ENCODE results near the gene CNOT11.

CNOT11 gene

DNA sequence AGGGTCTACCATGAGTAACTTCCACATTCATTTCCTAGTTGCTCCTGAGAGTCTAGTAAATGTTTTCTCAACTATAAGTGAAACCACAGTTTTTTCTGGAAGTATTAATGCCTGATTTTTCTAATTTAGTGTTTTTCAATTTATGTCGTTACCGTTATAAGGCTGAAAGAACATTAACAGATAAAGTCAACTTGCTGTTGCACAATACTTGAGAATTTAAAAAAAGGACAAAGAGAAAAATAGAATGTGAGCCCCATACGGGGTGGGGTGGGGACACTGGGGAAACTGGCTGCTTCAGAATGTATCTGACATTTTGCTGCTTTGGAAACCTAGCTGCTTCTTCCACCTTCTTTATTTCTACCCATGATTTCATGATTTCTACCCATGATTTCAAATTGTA lies 26.2 kb downstream of the CNOT11 start:
- DNase-seq (ENCODE audit: low read depth) = no peak

DNA sequence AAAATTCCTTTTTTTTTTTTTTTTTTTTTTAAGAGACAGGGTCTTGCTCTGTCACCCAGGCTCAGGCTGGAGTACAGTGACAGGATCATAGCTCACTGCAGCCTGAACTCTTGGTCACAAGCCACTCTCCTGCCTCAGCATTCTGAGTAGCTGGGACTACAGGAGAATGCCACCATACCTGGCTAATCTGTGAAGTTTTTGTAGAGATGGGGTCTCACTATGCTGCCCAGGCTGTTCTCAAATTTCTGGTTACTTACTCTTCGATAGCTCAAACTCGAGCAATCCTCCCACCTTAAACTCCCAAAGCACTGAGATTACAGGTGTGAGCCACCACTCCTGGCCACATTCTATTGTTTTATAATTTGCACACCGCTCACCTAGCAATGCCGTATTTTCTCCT lies 28.8 kb downstream of the CNOT11 start:
- DNase-seq (ENCODE audit: low read depth) = no peak

DNA sequence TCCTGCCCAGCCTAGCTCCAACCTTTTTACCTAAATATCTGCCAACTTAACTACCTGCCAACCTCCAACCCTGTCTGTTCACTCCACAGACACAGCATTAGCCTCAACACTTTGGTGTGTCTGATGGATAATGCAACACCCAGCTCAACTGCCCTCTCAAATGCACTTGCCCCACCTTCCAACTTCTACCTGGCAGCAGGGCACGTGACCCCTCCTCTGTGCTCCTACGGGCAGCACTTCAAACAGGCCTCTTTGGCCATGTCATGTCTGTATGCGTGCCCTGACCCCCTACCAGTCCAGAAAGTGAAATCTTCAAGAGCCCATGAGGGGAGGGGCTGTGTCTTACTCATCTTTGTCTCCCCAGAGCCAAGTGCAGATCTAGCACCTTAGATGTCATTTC lies 30.3 kb downstream of the CNOT11 start:
- no peak for DNase-seq (ENCODE audit: low read depth)

DNA sequence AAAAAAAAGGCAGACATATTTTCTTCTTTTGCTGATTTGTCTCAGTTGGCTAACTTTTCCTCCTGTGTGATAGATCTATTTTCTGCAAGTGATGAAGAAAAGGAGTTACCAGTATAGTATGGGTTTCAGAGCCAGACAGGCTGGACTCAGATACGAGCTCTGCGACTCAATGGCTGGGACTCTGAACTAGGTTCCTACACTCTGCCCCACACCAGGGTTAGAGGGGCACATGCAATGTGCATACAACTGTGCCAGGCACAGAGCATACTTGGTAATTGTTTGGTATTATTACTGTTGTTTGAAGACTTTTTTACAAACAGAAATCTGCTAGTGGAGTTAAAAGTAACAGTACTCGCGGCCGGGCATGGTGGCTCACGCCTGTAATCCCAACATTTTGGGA lies 34.0 kb downstream of the CNOT11 start:
- no peak for DNase-seq (ENCODE audit: low read depth)

DNA sequence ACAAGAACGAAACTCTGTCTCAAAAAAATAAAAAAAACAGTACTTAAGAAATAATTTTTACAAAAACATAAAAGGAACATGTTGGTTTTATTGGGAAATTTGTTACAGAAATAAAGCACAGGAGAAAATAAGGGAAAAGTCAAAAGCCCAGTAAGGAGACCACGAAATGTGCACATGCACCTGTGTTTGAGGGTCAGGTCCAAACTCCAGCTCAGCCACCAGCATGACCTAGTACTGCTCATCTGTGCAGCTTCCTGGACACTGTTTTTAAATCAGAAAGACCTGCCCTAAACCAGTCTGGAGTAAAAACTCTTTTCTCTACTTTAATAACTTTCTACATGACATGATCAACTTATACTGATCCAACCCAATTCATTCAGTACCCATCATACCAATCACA lies 34.6 kb downstream of the CNOT11 start:
- no peak for DNase-seq (ENCODE audit: low read depth)

DNA sequence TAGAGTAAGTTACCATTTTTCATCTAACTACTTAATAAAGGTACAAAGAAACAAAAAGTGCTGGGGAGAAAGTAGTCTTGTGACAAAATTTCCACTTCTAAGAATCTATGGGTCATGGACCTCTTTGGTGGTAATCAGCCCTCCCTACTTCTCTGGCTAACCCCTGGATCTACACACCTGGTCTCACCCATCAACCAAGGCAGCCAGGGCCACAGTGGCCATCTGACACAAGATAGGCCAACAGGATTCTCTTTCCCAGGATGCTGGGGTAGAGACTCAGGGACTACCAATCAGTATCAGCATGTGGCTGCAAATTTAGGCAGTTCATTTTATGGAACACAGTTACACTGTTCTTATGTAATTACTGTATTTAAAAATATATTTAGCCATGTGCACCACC lies 38.0 kb downstream of the CNOT11 start:
- DNase-seq (ENCODE audit: low read depth) = no peak

DNA sequence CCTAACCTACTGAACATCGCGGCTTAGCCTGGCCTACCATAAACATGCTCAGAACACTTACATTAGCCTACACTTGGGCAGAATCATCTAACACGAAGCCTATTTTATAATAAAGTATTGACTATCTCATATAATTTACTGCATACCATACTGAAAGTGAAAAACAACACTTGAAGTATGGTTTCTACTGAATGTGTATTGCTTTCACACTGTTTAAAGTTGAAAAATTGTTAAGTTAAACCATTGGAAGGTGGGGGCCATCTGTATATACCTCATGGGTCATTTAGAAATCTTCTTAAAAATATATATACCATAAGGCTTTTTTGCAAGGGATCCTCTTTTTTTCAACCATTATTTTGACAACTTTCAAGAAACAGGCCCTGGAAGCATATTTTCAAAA lies 39.3 kb downstream of the CNOT11 start:
- no peak for DNase-seq (ENCODE audit: low read depth)

DNA sequence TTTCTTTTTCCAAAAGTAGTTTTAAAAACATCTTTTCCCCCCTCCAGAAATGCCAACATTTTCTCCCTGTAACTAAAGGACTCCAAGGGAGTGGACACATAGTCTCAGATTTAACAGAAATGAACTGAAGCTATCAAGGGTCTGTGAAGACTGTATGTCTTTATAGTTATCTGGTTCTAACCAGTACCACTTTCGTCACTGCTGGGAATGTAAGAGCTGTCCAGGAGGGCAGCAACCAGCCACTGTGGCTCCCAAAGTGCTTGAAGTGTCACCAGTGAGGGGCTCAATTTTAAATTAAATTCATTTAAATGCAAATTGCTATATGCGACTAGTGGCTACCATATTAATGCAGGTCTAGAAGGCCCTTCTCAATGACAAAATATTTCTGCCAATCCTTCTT lies 40.9 kb downstream of the CNOT11 start:
- no peak for DNase-seq (ENCODE audit: low read depth)

DNA sequence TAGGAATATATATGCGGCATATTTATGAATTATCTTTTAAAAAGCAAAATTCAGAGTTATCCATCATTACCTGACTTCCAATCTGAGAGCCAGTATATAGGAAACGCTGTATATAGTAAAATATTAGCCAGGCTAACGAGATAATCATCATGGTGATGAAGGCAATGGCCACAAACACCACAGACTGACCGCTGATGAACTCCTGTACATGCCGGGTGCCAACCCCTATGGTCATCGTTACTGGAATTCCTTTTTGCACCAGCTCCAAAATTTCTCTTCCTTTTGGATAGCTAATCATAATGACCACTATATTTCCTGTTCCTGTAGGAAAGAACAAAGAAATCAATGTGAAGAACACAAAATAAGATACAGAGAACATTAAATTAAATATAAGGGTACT lies 42.2 kb downstream of the CNOT11 start:
- no peak for DNase-seq (ENCODE audit: low read depth)

DNA sequence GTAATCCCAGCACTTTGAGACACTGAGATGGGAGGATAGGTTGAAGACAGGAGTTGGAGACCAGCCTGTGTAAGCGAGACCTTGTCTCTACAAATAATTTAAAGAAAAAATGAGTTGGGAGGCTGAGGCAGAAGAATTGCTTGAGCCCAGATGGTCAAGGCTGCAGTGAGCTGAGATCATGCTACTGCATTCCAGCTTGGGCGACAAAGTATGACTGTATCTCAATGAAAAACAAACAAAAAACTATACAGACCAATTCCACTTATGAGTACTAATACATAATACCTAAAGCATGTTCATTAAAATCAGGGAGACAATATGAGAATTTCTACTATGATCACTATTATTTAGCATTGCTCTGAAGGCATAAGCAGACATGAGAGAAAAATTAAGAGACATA lies 43.2 kb downstream of the CNOT11 start:
- no peak for DNase-seq (ENCODE audit: low read depth)

DNA sequence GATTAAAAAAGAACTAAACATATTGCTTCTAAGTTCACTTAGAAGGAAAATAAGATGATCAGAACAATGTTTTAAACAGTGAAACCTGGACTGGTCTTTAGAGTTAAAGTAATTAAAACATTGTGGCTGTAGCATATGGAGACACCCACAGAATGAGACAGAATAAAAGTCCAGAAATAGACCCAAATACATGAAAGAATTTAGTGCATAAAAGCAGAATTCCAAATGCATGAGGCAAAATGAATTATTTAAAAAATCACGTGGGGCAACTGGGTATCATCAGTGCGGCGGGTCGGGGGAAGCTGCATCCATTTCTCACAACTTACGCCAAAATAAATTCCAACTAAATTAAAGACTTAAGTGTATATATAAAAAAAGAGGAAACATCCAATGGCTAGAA lies 43.7 kb downstream of the CNOT11 start:
- no peak for DNase-seq (ENCODE audit: low read depth)

DNA sequence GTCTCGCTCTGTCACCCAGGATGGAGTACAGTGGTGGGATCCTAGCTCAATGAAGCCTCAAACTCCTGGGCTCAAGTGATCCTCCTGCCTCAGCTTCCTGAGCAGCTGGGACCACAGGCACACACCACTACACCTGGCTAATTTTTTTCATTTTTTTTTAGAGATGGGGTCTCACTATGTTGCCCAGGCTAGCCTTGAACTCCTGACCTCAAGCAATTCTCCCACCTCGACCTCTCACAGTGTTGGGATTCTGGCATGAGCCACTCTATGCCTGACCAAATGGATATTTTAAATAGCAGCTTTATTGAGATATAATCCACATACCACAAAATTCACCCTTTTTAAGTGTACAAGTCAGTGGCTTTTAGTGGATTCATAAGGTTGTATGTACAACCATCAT lies 44.7 kb downstream of the CNOT11 start:
- no peak for DNase-seq (ENCODE audit: low read depth)

DNA sequence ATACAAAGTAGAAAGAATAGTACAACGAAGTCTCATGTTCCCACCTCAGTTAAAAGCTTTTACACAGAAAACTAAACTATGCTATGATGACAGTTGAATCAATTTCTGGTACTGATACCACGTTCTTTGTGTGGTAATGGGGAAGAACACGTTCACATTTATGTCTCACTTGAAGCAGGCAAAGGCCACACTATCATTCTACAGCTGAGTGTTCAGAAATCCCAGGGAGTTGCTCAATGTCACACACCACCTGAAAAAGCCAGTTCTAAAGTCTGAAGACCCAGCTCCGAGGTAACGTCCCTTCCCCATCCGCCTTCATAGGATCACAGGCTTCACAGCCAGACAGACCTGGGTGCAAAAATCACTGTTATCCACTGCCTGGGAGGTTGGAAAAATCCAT lies 46.9 kb downstream of the CNOT11 start:
- no peak for DNase-seq (ENCODE audit: low read depth)

DNA sequence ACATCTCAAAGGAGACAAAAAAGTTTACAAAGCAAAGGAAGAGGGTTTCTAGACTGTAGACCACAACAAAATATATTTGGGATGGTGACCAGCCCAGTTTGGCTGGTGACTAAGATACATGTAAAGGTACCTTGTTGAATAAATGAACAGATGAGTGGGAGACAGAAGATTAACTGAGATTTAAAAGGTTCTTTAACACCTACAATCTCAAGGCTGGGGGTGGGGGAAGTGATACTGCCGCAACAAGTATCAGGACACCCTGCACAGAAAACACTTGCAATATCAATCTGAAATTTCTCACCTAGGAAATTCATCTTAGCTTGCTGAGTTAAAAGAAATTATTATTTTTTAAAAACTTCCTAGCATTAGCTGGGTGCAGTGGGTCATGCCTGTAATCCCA lies 47.5 kb downstream of the CNOT11 start:
- DNase-seq (ENCODE audit: low read depth) = no peak

DNA sequence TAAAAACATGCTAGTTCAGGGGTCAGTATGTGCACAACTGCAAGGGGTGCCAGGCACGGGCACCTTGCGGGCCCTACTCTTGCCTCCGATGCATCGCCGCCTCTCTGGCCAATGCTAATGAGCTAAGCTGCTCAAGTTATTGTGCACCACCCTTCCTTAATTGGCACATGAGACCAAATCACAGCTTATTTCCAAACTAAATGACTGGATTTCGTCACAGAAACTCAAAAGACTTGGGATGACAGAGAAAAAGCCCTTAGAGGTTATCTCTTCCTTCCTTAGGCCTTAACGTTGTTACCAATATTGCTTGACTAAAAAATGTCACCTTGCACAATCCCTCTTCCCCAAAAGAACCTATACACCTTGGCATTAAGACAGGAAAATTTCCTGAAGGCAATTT lies 48.1 kb downstream of the CNOT11 start:
- DNase-seq (ENCODE audit: low read depth) = no peak

DNA sequence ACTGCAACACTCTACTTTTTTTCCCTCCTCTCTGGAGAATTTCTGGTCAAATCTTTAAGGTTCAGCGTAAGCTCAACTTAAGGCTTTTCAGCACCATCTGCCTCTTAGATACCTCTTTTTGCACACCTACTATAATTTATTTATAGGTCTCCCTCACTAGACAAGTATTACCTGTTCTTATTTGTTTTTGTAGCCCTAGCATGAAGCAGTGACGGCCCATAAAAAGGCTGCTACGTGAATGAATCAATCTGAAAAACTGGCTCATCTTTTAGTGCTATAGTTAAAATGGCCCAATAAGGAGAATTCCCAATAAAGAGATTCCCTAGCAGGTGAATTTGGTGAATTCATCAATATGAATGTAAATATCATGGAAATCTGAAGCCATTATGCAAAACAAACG lies 49.3 kb downstream of the CNOT11 start:
- no peak for DNase-seq (ENCODE audit: low read depth)

DNA sequence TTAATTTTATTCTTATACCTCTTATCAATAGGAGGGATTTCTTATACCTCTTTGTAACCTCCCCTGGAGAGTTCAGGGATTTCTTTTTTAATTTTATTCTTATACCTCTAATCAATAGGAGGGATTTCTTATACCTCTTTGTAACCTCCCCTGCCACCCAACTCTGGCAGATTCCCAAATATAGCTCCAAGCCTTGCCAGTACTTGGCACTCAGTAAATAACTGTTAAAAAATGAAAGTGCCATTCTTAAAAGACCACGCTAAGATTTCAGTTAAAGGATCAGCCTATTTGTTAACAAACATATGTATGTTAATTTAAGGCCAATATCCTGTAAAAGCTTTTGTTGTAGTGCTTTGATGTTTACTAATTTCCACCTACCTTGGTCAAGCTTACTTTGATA lies 51.0 kb downstream of the CNOT11 start:
- DNase-seq (ENCODE audit: low read depth) = no peak

DNA sequence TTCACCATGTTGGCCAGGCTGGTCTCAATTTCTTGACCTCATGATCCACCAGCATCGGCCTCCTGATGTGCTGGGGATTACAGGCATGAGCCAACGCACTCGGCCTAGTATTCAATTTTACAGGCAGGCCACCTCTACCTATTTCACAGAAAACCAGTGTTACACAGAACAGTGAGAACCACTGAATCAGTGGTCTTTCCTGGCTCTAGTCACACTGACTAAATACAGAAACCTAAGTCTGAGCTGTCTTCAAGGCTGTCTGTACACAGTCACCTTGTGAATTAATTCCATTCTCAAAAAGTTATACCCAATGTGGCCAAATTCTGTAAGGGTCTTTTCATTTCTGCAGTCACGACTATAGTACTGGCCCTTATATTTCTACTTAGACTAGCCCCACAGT lies 52.3 kb downstream of the CNOT11 start:
- DNase-seq (ENCODE audit: low read depth) = no peak

DNA sequence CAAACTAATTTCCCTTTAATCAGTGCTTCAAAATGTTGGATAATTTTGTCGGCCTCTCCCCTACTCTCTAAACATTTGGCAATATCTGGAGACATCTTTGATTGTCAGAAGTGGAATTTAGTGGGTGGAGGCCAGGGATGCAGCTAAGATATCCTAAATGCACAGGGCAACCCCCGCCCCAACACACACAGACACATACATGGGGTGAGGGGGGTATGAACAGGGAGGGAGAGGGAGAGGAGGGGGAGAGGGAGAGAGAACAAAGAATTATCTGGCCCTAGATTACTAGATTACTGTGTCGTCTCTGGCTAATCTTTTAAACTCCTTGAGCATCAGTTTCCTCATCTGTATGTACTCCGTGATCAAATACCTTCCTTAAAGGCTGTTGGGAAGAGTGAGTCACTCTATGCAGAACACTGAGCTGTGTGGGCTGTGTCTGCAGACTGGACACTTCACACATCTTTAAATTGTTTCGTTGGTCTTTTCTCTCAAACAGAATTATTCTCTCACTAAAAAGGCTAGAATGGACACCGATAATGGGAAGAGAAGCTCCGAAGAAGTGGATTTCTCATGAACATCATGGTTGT lies 52.9 kb downstream of the CNOT11 start:
- DNase-seq (ENCODE audit: low read depth) = no peak

DNA sequence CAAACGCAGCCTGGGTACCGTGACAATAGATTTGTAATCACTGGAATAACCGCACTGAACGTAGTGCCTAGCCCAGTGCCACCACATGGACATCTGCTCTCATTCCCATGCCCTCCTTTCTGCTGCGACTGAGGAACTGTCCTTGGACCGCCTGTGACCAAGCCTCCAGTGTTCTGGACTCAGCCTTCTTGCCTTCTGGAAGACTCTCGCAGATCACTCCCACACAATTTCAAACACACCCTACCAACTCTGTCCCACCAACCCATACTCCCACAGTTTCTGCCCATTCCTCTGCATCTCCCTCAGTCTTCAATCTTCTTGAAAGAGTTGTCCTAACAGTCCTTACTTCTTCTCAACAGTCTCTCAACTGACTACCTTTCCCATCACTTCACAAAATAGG lies 53.7 kb downstream of the CNOT11 start:
- DNase-seq (ENCODE audit: low read depth) = no peak

DNA sequence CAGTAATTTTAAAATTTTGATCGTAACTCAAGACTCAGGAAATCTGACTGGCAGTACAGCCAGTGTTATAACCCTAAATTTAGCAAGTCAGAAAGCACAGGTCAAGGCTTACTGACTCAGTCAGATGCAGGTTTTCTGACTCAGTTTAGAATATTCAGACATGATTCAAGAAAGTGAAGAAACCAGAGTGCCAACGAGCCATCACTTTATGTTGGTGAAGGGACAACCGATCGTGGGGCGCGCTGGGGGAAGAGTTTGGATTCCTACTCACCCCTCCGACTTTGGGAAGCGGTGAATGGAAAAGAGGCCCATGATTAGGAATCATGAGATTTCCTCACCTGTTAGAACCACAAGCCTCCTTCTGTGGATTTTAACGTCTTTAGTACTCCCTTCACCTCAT lies 54.8 kb downstream of the CNOT11 start:
- DNase-seq (ENCODE audit: low read depth) = no peak

DNA sequence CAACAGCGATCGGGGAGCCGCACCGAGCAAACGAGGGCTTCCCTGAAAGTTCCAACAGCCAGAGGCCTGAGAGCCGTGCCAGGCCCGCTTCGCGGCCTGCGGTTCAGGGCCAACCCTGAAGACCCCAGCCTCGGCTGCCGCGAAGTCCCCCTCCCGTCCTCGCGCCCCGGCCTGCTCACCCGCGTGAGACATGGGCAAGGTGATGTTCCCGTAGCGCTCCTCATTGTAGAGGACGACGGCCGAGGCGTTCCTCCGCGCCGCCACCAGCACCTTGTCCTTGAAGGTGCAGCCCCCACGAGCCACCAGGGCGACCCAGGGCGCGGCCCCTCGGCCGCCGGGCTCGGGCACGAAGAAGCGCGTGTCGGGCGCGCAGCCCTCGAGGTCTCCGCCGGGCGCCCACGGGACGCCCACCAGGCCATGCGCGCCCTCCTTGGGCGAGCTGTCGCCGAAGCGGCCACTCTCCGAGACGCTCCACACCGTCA lies 55.3 kb downstream of the CNOT11 start:
- no peak for DNase-seq (ENCODE audit: low read depth)

DNA sequence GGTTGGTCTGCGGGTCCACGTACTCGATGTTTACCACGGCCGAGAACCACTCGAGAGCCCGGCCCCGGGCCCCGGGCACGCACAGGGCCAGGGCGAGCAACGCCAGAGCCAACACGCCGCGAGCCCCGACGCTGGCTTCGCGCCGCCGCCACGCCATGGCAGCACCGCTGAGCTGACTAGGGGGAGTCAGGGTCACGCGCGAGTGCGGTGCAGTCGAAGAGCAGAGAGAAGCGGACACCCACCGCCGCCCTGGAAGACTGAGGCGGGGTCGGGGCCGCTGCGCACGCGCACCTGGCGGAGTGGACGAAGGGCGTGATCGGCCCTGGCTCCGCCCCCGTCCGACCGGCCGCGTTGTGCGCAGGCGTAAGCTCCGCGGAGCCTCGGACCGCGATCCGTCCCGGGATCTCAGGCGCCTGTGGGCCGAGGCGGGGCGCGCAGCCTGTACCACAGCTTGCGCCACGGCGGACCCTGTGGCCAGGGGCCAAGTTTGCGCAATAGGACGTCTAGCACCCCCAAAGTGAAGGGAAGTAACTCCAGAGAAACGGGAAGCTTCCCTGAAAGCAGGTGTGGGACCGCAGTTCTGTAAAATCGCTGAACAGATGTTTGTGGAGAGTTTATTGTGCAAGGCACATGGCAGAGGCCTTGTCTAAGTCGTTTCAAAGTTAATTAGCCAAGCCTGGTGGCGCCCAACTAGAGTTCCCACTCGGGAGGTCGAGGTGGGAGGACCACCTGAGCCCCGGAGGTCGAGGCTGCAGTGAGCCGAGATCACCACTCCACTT lies 55.9 kb downstream of the CNOT11 start, which contains the start of gene RNF149:
TSS of gene RNF149 (minus strand) at position 270 of the 779 bp plus-strand sequence. CDS start at position 157, 113 bp downstream.
- DNase-seq (ENCODE audit: low read depth) = no peak

All from non-pigmented ciliary epithelial cell (primary cell).